ENCODE results near the gene HMGB2. TPM values are rescaled to one million over a fixed set of nuclear protein-coding genes. Genes with fewer than 3 reads are reported as not detected.

HMGB2 gene
- total and polyA plus RNA-seq, 5 donors from 2014 or later, result 210 to 438 (median 288) TPM

DNA sequence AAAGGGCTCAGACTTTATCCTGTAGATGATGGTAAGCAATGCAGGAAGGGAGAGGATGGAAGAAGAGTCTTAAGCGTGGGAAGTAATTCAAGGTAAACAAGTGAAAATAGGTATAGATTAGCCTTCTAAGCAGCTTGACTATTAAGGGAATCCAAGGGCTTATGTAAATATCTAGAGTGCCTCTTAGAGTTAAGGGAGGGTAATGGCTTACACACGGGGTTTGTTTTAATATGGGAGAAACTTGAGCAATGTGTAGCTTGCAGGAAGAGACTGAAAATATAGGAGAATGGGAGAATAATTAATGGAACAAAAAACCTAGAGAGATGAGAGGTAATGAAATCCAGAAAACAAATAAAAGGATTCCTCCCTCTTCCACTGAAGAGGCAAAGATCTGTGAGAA lies 23.8 kb upstream of the HMGB2 start:
- no peaks in the 10 kb centered on the region for H3K4me1 Mint-ChIP-seq

DNA sequence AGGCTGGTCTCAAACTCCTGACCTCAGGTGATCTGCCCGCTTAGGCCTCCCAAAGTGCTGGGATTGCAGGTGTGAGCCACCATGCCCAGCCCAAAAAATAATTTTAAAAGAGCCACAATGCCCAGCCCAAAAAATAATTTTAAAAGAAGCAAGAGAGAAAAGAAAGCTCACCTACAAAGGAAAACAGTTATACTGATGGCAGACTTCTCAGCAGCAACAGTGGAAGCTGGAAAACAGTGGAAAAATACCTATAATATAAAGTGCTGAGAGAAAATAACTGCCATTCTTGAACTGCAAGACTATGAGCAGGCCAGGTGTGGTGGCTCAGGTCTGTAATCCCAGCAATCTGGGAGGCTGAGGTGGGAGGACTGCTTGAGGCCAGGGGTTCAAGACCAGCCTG lies 13.3 kb upstream of the HMGB2 start:
- no peak overlapping the region for H3K27ac ChIP-seq (ENCODE audit: insufficient read depth, low read length, poor library complexity, severe bottlenecking)
- Mint-ChIP-seq H3K4me1 (no peaks in the 10 kb centered on the region), H3K36me3 (no peaks in the 10 kb centered on the region), H3K27ac (no peak overlapping the region), H3K4me3 (no peak overlapping the region), H3K27me3 (peaks cover 30% of the 10 kb centered on the region), H3K9me3 (no peaks in the 10 kb centered on the region)
- no peaks in the 10 kb centered on the region for H3K9me3 ChIP-seq (ENCODE audit: control insufficient read depth in 2 of 2, low read length in 2 of 2)
- no peak for ATAC-seq (ENCODE audit: low read depth in 2 of 2)
- H3K4me1 ChIP-seq (ENCODE audit: control insufficient read depth, insufficient read depth, low read length, poor library complexity, severe bottlenecking), result no peaks in the 10 kb centered on the region
- DNase-seq, result no peak
- H3K27me3 ChIP-seq (ENCODE audit: control insufficient read depth, insufficient read depth, low read length), result no peaks in the 10 kb centered on the region
- H3K4me3 ChIP-seq (ENCODE audit: low read depth, low read length), result no peak overlapping the region
- H3K36me3 ChIP-seq (ENCODE audit: control insufficient read depth, insufficient read depth, low read length), result no peaks in the 10 kb centered on the region

More for the DNA sequence above, 23.8 kb upstream of the HMGB2 start:
- H3K27me3 ChIP-seq (ENCODE audit: control insufficient read depth, insufficient read depth, low read length), result peaks cover 7% of the 10 kb centered on the region
- DNase-seq (no peak), ATAC-seq (ENCODE audit: low read depth in 2 of 2) (no peak)
- no peak overlapping the region for H3K27ac Mint-ChIP-seq
- no peak overlapping the region for H3K27ac ChIP-seq (ENCODE audit: insufficient read depth, low read length, poor library complexity, severe bottlenecking)
- no peak overlapping the region for H3K4me3 Mint-ChIP-seq
- H3K9me3 ChIP-seq (ENCODE audit: control insufficient read depth in 2 of 2, low read length in 2 of 2), result no peaks in the 10 kb centered on the region
- H3K9me3 Mint-ChIP-seq, result no peaks in the 10 kb centered on the region
- H3K36me3 Mint-ChIP-seq, result no peaks in the 10 kb centered on the region
- H3K27me3 Mint-ChIP-seq, result peaks cover 24% of the 10 kb centered on the region
- no peaks in the 10 kb centered on the region for H3K4me1 ChIP-seq (ENCODE audit: control insufficient read depth, insufficient read depth, low read length, poor library complexity, severe bottlenecking)
- no peaks in the 10 kb centered on the region for H3K36me3 ChIP-seq (ENCODE audit: control insufficient read depth, insufficient read depth, low read length)
- no peak overlapping the region for H3K4me3 ChIP-seq (ENCODE audit: low read depth, low read length)

DNA sequence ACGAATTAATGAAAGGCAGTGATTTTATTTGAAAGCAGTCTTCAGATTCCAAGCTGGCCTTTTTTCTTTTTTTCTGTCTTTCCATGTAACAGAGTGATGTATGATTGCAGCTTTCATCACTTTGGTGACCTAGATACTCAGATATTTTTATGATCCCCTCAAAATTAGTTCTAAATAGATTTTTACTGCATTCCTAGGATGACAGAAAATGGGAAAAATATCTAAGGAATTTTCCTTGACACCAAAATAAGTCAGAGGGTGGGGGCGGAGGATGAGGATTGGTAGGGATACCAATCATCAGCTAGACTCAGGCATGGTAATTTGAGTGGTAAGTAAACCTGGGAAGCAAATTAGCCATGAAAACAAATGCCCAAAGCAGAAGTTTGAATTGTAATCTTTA lies 11.9 kb upstream of the HMGB2 start:
- H3K4me3 ChIP-seq (ENCODE audit: low read depth, low read length), result no peak overlapping the region
- Mint-ChIP-seq H3K4me1 (no peaks in the 10 kb centered on the region), H3K36me3 (no peaks in the 10 kb centered on the region), H3K4me3 (no peak overlapping the region), H3K9me3 (no peaks in the 10 kb centered on the region), H3K27ac (no peak overlapping the region), H3K27me3 (peaks cover 27% of the 10 kb centered on the region)
- ATAC-seq (ENCODE audit: low read depth in 2 of 2), result no peak
- H3K9me3 ChIP-seq (ENCODE audit: control insufficient read depth in 2 of 2, low read length in 2 of 2), result no peaks in the 10 kb centered on the region
- H3K36me3 ChIP-seq (ENCODE audit: control insufficient read depth, insufficient read depth, low read length), result no peaks in the 10 kb centered on the region
- DNase-seq, result no peak
- no peak overlapping the region for H3K27ac ChIP-seq (ENCODE audit: insufficient read depth, low read length, poor library complexity, severe bottlenecking)
- no peaks in the 10 kb centered on the region for H3K4me1 ChIP-seq (ENCODE audit: control insufficient read depth, insufficient read depth, low read length, poor library complexity, severe bottlenecking)
- H3K27me3 ChIP-seq (ENCODE audit: control insufficient read depth, insufficient read depth, low read length), result no peaks in the 10 kb centered on the region

DNA sequence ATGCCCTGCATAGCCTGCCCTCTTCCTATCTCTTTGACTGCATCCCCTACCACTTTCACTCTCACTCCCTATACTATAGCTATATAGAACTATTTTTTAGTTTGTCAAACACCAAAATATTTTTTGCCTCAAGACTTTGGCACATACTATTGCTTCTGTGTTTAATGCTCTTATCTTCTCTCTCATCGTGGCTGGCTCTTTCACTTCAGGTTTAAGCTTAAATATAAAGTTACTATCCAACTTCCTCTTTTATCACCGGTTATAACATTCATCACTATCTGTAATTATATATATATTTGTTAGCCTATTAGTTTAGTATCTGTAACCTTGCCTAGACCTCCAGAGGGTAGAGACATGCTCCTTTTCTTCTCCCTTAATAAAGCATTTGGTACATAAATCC lies 11.5 kb upstream of the HMGB2 start:
- H3K4me1 Mint-ChIP-seq, result no peaks in the 10 kb centered on the region

DNA sequence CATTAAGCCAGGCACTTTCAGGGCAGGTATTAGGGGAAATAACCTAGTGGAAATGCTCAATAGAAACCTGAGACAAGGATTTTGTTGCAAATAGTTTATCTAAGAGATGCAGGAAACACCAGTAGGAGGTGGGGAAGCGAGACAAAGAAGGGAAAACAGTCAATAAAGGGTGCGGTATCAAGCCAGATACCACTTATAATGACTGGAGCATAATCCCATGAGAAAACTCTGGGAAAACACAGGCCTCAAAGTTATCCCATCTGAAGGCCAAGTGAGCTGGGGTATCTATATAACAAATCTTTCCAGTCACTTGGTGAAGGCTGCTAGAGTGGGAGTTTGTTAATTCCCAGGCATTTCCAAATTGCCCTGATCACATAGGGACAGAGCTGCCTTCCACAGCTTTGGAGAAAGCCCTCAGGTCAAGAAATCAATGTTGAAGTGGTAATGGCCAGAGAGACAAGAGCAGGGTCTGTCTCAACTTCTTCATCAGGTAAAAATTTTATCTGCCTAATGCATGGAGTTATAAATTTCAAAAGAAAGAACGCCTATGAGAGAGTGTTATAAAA lies 9.8 kb upstream of the HMGB2 start:
- Mint-ChIP-seq H3K36me3 (no peaks in the 10 kb centered on the region), H3K4me3 (no peak overlapping the region), H3K4me1 (no peaks in the 10 kb centered on the region), H3K27me3 (peaks cover 19% of the 10 kb centered on the region), H3K9me3 (no peaks in the 10 kb centered on the region), H3K27ac (no peak overlapping the region)
- H3K27me3 ChIP-seq (ENCODE audit: control insufficient read depth, insufficient read depth, low read length), result no peaks in the 10 kb centered on the region
- H3K36me3 ChIP-seq (ENCODE audit: control insufficient read depth, insufficient read depth, low read length), result no peaks in the 10 kb centered on the region
- H3K27ac ChIP-seq (ENCODE audit: insufficient read depth, low read length, poor library complexity, severe bottlenecking), result no peak overlapping the region
- no peak overlapping the region for H3K4me3 ChIP-seq (ENCODE audit: low read depth, low read length)
- H3K9me3 ChIP-seq (ENCODE audit: control insufficient read depth in 2 of 2, low read length in 2 of 2), result no peaks in the 10 kb centered on the region
- ATAC-seq (ENCODE audit: low read depth in 2 of 2), result no peak
- H3K4me1 ChIP-seq (ENCODE audit: control insufficient read depth, insufficient read depth, low read length, poor library complexity, severe bottlenecking), result no peaks in the 10 kb centered on the region
- DNase-seq, result no peak

More for the DNA sequence above, 11.5 kb upstream of the HMGB2 start:
- Histone ChIP-seq H3K9me3 (ENCODE audit: control insufficient read depth in 2 of 2, low read length in 2 of 2) (no peaks in the 10 kb centered on the region), H3K36me3 (ENCODE audit: control insufficient read depth, insufficient read depth, low read length) (no peaks in the 10 kb centered on the region), H3K27ac (ENCODE audit: insufficient read depth, low read length, poor library complexity, severe bottlenecking) (no peak overlapping the region), H3K27me3 (ENCODE audit: control insufficient read depth, insufficient read depth, low read length) (no peaks in the 10 kb centered on the region), H3K4me1 (ENCODE audit: control insufficient read depth, insufficient read depth, low read length, poor library complexity, severe bottlenecking) (no peaks in the 10 kb centered on the region), H3K4me3 (ENCODE audit: low read depth, low read length) (no peak overlapping the region)
- Mint-ChIP-seq H3K27me3 (peaks cover 27% of the 10 kb centered on the region), H3K36me3 (no peaks in the 10 kb centered on the region), H3K4me3 (no peak overlapping the region), H3K27ac (no peak overlapping the region), H3K9me3 (no peaks in the 10 kb centered on the region)
- ATAC-seq (ENCODE audit: low read depth in 2 of 2) (no peak), DNase-seq (no peak)

DNA sequence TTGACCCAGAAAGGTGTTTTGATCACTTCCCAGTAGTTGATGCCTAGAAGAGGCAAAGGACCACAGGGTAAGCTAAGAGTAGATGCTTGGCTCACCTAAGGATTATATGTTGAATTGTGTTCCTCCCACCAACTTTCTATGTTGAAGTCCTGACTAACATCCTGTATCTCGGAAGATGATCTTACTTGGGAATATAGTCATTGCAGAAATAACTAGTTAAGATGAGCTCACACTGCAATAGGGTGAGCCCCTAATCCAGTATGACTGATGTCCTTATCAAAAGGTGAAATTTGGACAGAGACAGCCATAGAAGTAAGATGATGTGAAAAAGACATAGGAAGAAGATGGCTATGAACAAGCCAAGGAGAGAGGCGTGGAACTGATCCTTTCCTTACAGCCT lies 3.3 kb upstream of the HMGB2 start:
- peaks cover 16% of the 10 kb centered on the region for H3K4me1 ChIP-seq (ENCODE audit: control insufficient read depth, insufficient read depth, low read length, poor library complexity, severe bottlenecking)
- no peak overlapping the region for H3K4me3 ChIP-seq (ENCODE audit: low read depth, low read length)
- Mint-ChIP-seq H3K4me3 (peak overlapping the region in 1 of 4 donors; percentile 22), H3K9me3 (no peaks in the 10 kb centered on the region), H3K4me1 (peaks cover 4 to 18% (median 15%) of the 10 kb centered on the region in 4 donors), H3K36me3 (no peaks in the 10 kb centered on the region), H3K27me3 (peaks cover 5% of the 10 kb centered on the region), H3K27ac (no peak overlapping the region)
- ATAC-seq (ENCODE audit: low read depth in 2 of 2) (no peak), DNase-seq (no peak)
- no peaks in the 10 kb centered on the region for H3K27me3 ChIP-seq (ENCODE audit: control insufficient read depth, insufficient read depth, low read length)
- H3K27ac ChIP-seq (ENCODE audit: insufficient read depth, low read length, poor library complexity, severe bottlenecking), result no peak overlapping the region
- no peaks in the 10 kb centered on the region for H3K9me3 ChIP-seq (ENCODE audit: control insufficient read depth in 2 of 2, low read length in 2 of 2)
- no peaks in the 10 kb centered on the region for H3K36me3 ChIP-seq (ENCODE audit: control insufficient read depth, insufficient read depth, low read length)

DNA sequence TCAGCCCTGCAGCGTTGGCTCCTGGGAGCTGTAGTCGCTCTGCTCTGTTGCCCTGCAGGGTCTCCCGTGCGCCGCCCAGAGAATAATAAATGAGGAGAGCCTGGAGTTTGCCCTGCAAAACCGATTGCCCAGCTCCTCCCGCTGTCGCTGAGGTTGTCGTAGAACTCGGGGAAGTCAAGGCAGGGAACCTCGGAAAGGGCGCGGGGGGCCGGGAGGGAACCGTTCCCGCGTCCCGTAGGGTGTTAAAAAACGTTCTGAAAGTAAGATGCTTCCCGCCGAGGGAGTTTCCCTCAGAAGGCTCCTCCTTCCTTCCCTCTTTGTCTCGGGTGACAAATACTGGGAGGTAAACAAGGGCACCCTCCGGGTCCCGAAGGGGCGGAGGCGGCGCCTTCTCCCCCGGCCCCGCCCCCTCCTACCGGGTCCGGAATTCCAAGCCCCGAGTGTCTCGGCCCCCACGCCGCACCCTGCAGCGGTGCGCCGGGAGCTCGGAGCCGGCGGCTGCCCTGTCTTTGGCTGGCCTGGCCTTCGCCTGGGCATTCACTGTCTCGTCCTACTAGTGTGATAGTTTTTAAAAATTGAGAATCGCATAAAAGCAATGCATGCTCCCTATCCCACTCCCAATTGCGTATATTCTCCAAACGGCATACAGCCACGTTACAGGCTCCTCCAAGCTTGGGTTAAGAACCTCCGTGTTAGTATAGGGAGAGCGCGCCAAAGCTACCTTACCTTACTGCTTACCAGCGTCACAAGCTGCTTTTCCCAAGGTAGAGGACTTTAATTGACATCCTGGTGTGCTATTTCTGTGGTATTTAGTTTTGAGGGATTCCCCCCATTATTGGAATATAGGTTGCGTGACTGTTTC lies 964 bp upstream of the HMGB2 start:
- Histone ChIP-seq H3K27me3 (ENCODE audit: control insufficient read depth, insufficient read depth, low read length) (no peaks in the 10 kb centered on the region), H3K27ac (ENCODE audit: insufficient read depth, low read length, poor library complexity, severe bottlenecking) (peak overlapping the region; percentile 97), H3K4me3 (ENCODE audit: low read depth, low read length) (peak overlapping the region; percentile 75), H3K4me1 (ENCODE audit: control insufficient read depth, insufficient read depth, low read length, poor library complexity, severe bottlenecking) (peaks cover 31% of the 10 kb centered on the region), H3K9me3 (ENCODE audit: control insufficient read depth in 2 of 2, low read length in 2 of 2) (no peaks in the 10 kb centered on the region), H3K36me3 (ENCODE audit: control insufficient read depth, insufficient read depth, low read length) (peaks cover 13% of the 10 kb centered on the region)
- no peaks in the 10 kb centered on the region for H3K9me3 Mint-ChIP-seq
- H3K27ac Mint-ChIP-seq, result peak overlapping the region in 2 of 3 donors; percentile 100
- ATAC-seq (ENCODE audit: low read depth in 2 of 2), result peak; percentile 13 to 16
- peak; percentile 11 to 65 (median 36) for DNase-seq
- H3K27me3 Mint-ChIP-seq, result peaks cover 5% of the 10 kb centered on the region
- peak overlapping the region; percentile 94 to 100 (median 100) for H3K4me3 Mint-ChIP-seq
- H3K36me3 Mint-ChIP-seq, result peaks cover 11% of the 10 kb centered on the region
- peaks cover 12 to 34% (median 28%) of the 10 kb centered on the region in 4 donors for H3K4me1 Mint-ChIP-seq
